Breast epithelium (tissue), 3 donors: Measurements from ENCODE around the gene TPRN.

Source experiments
- CTCF ChIP-seq, 3 donors: fragments of 450-650 bp; IDR thresholded peaks; one replicate each; pipeline ENCODE4 v1.5.1; 2016 to 2017; ENCODE audit warnings: antibody characterized with exemption in 3 of 3, mild to moderate bottlenecking in 3 of 3, moderate library complexity in 3 of 3
- POLR2A ChIP-seq: fragments of 450-650 bp; IDR thresholded peaks from one replicate; pipeline ENCODE4 v1.6.1; 2016; ENCODE audit warnings: antibody characterized with exemption, mild to moderate bottlenecking, moderate library complexity
- POLR2AphosphoS5 ChIP-seq, 3 donors: sonication (generic); formaldehyde crosslinking; IDR thresholded peaks; one replicate each; pipeline ENCODE4 v1.6.1; 2017; ENCODE audit warnings: antibody characterized with exemption in 3 of 3

- TF ChIP-seq CTCF (IDR thresholded peaks at IDR 0.05), result no peak
- no peak for TF ChIP-seq POLR2A
- no peak for TF ChIP-seq POLR2AphosphoS5 (IDR thresholded peaks at IDR 0.05)
These were observed 22.2 kb downstream of the TPRN start for GRCh38 chr9:137178201-137178938.
